Right atrium auricular region (tissue), 2 donors: Measurements from ENCODE around the gene LRAT. TPM values are rescaled to one million over a fixed set of nuclear protein-coding genes. Genes with fewer than 3 reads are reported as not detected.
"Not testable (repeated sequence)": the region's sequence is repeated elsewhere in the genome, so short reads cannot be mapped to it uniquely, and the experiment has no call there.

ENCODE experiments used
- DNase-seq: peaks from one replicate; pipeline ENCODE4 v3.0.0-alpha.2; 2019; ENCODE audit warnings: low spot score
- H3K27ac ChIP-seq, 2 donors: fragments of 200-600 bp; sonication (generic); 1 replicate in 1 of 2; 2 replicates in 1 of 2; pipeline ENCODE4 v1.5.1; 2016 to 2019
- H3K27me3 ChIP-seq, 2 donors: fragments of 200-600 bp; sonication (generic); one replicate each; pipeline versions ENCODE4 v1.5.1 to v1.6.0; 2017 to 2019
- H3K36me3 ChIP-seq: fragments of 200-600 bp; sonication (generic); one replicate; pipeline ENCODE4 v1.5.1; 2016
- H3K4me1 ChIP-seq, 2 donors: fragments of 200-600 bp; sonication (generic); one replicate each; pipeline versions ENCODE4 v1.5.1 to v1.6.0; 2017 to 2019
- H3K4me3 ChIP-seq, 2 donors: fragments of 200-600 bp; sonication (generic); 1 replicate in 1 of 2; 2 replicates in 1 of 2; pipeline ENCODE4 v1.5.1; 2017 to 2019; ENCODE audit warnings: mild to moderate bottlenecking in 1 of 2, moderate library complexity in 1 of 2
- H3K9me3 ChIP-seq, 2 donors: fragments of 200-600 bp; sonication (generic); one replicate each; pipeline ENCODE4 v1.5.1; 2019
- CTCF ChIP-seq, 2 donors: fragments of 200-600 bp; sonication (generic); IDR thresholded peaks; one replicate each; pipeline ENCODE4 v1.5.1; 2019; ENCODE audit warnings: antibody characterized with exemption in 2 of 2
- total RNA-seq, 2 donors: library from RNA; depleted of rRNA; stranded (reverse); fragments of >200 nt; gene quantifications; one replicate each; pipeline ENCODE4 v1.1.0, GENCODE V29; 2016

Gene LRAT
- total RNA-seq, 2 donors from 2014 or later: 0.15 to 0.35 TPM

GRCh38 chr4:154719087-154719486 lies 24.7 kb upstream of the LRAT start:
- DNase-seq: no peak
- Histone ChIP-seq H3K27me3 (no peaks in the 10 kb centered on the region), H3K9me3 (no peaks in the 10 kb centered on the region), H3K4me1 (no peaks in the 10 kb centered on the region), H3K27ac (no peak overlapping the region), H3K4me3 (no peak overlapping the region), H3K36me3 (no peaks in the 10 kb centered on the region)
- no peak for TF ChIP-seq CTCF (IDR thresholded peaks at IDR 0.05)

GRCh38 chr4:154720123-154720522 lies 23.7 kb upstream of the LRAT start:
- DNase-seq: no peak
- Histone ChIP-seq H3K9me3 (no peaks in the 10 kb centered on the region), H3K4me1 (no peaks in the 10 kb centered on the region), H3K36me3 (no peaks in the 10 kb centered on the region), H3K27ac (no peak overlapping the region), H3K4me3 (no peak overlapping the region), H3K27me3 (no peaks in the 10 kb centered on the region)
- no peak for TF ChIP-seq CTCF (IDR thresholded peaks at IDR 0.05)

- no peak overlapping the region for H3K4me3 ChIP-seq
- no peaks in the 10 kb centered on the region for H3K27me3 ChIP-seq
- H3K4me1 ChIP-seq: no peaks in the 10 kb centered on the region
- no peaks in the 10 kb centered on the region for H3K36me3 ChIP-seq
- no peak for DNase-seq
- H3K9me3 ChIP-seq: no peaks in the 10 kb centered on the region
- H3K27ac ChIP-seq: no peak overlapping the region
- TF ChIP-seq CTCF (IDR thresholded peaks at IDR 0.05): no peak
Measured at GRCh38 chr4:154720618-154721267, 23.1 kb upstream of the LRAT start.

GRCh38 chr4:154722262-154722661 lies 21.5 kb upstream of the LRAT start:
- DNase-seq: no peak
- Histone ChIP-seq H3K4me3 (no peak overlapping the region), H3K4me1 (no peaks in the 10 kb centered on the region), H3K9me3 (no peaks in the 10 kb centered on the region), H3K27me3 (no peaks in the 10 kb centered on the region), H3K36me3 (no peaks in the 10 kb centered on the region), H3K27ac (no peak overlapping the region)
- TF ChIP-seq CTCF (IDR thresholded peaks at IDR 0.05): no peak

- H3K36me3 ChIP-seq, H3K27me3 ChIP-seq, H3K27ac ChIP-seq, H3K4me3 ChIP-seq, DNase-seq, H3K4me1 ChIP-seq, H3K9me3 ChIP-seq: not testable (repeated sequence)
Measured at GRCh38 chr4:154723601-154724000, 20.2 kb upstream of the LRAT start.

GRCh38 chr4:154727540-154727939 lies 16.3 kb upstream of the LRAT start:
- DNase-seq: no peak
- Histone ChIP-seq H3K27ac (no peak overlapping the region), H3K27me3 (no peaks in the 10 kb centered on the region), H3K4me1 (no peaks in the 10 kb centered on the region), H3K9me3 (no peaks in the 10 kb centered on the region), H3K4me3 (no peak overlapping the region), H3K36me3 (no peaks in the 10 kb centered on the region)
- no peak for TF ChIP-seq CTCF (IDR thresholded peaks at IDR 0.05)
